T-helper 2 cell treated with Interferon-gamma antibody and Interleukin-4, amounts not matched to agents 5 μg/mL and 100 μg/mL, for 36 hours (primary cell): Measurements from ENCODE around the gene LYAR.

ENCODE experiments used
- DNase-seq: peaks from one replicate; pipeline ENCODE4 v3.0.0; 2021; ENCODE audit warnings: low spot score
- H3K27ac Mint-ChIP-seq: one replicate; pipeline ENCODE4 v1.8.0; 2021; ENCODE audit warnings: mild to moderate bottlenecking, mixed read lengths
- H3K27me3 Mint-ChIP-seq: one replicate; pipeline ENCODE4 v1.8.0; 2021; ENCODE audit warnings: low read depth, mixed read lengths
- H3K36me3 Mint-ChIP-seq: one replicate; pipeline ENCODE4 v1.8.0; 2021; ENCODE audit warnings: low read depth, mixed read lengths
- H3K4me1 Mint-ChIP-seq: one replicate; pipeline ENCODE4 v1.8.0; 2021; ENCODE audit warnings: low read depth, mixed read lengths
- H3K4me3 Mint-ChIP-seq: one replicate; pipeline ENCODE4 v1.8.0; 2022; ENCODE audit warnings: mild to moderate bottlenecking, moderate library complexity, mixed read lengths
- H3K9me3 Mint-ChIP-seq: one replicate; pipeline ENCODE4 v1.8.0; 2021; ENCODE audit warnings: mixed read lengths

Gene LYAR

GRCh38 chr4:4228356-4228668 lies 61.6 kb downstream of the LYAR start:
- peaks cover 47% of the 10 kb centered on the region for H3K27me3 Mint-ChIP-seq
- H3K9me3 Mint-ChIP-seq: no peaks in the 10 kb centered on the region
- no peak overlapping the region for H3K4me3 Mint-ChIP-seq
- DNase-seq: no peak
- no peak overlapping the region for H3K27ac Mint-ChIP-seq
- H3K4me1 Mint-ChIP-seq: peaks cover 2% of the 10 kb centered on the region
- H3K36me3 Mint-ChIP-seq: peaks cover 7% of the 10 kb centered on the region

DNA sequence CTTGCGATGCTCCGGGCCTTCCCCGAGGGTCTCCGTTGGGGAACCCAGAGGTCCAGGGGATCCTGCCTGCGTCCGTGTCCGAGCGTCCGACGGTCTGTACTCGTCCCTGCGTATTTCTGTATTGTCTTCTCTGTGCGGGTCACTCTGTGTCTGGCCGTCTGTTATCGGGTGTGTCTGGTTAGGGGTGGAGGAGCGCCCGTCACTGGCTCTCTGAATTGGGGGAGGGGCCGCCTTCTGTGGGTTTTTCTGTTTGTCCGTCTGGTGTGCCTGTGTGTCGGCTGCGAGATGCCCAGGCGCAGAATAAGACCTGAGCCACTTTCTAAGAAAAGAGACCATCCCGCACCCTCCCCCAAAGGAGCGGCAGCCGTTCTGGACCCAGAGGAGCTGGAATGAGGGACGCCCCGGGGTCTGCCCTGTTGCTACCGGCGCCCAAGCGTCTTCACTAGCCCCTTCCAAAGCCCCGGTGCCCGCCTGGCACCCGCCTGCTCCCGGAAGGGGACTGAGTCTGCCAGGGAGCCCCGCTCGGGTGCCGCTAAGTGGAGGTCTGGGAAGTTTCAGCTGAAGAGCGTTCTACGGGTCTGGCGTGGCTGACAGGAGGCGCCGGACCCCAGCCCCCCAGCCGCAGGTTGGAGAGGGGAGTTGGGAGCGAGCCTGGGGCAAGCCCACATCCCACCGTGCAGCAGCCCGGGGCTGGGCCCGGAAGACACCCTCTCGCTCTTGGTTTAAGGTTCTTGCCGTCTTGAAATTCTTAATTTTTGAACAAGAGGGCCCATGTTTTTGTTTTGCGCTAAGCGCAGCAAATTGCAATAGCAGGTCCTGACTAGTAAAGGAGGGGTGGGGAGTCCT lies 62.2 kb downstream of the LYAR start:
- Mint-ChIP-seq H3K4me1 (peaks cover 2% of the 10 kb centered on the region), H3K36me3 (peaks cover 7% of the 10 kb centered on the region), H3K27ac (no peak overlapping the region), H3K27me3 (peaks cover 52% of the 10 kb centered on the region), H3K4me3 (no peak overlapping the region), H3K9me3 (no peaks in the 10 kb centered on the region)
- DNase-seq: no peak

GRCh38 chr4:4226606-4227438 lies 63.1 kb downstream of the LYAR start, which contains the start of gene OTOP1:
Gene OTOP1 (minus strand): TSS chr4:4226929. CDS start chr4:4226864, 65 bp downstream.
- Mint-ChIP-seq H3K27me3 (peaks cover 52% of the 10 kb centered on the region), H3K27ac (no peak within 1 kb of the TSS), H3K4me1 (peaks cover 2% of the 10 kb centered on the region), H3K4me3 (no peak within 1 kb of the TSS), H3K9me3 (no peaks in the 10 kb centered on the region), H3K36me3 (peaks cover 7% of the 10 kb centered on the region)
- DNase-seq: no peak

GRCh38 chr4:4225915-4226605 lies 63.9 kb downstream of the LYAR start:
- Mint-ChIP-seq H3K36me3 (peaks cover 7% of the 10 kb centered on the region), H3K4me1 (peaks cover 2% of the 10 kb centered on the region), H3K27ac (no peak overlapping the region), H3K27me3 (peaks cover 52% of the 10 kb centered on the region), H3K9me3 (no peaks in the 10 kb centered on the region), H3K4me3 (no peak overlapping the region)
- DNase-seq: no peak
